ENCODE measurements around the gene C5.
A peak's percentile ranks its signal among the peaks of the same experiment; 100 is the strongest.
"Not testable (repeated sequence)": the region's sequence is repeated elsewhere in the genome, so short reads cannot be mapped to it uniquely, and the experiment has no call there.

C5 gene

DNA sequence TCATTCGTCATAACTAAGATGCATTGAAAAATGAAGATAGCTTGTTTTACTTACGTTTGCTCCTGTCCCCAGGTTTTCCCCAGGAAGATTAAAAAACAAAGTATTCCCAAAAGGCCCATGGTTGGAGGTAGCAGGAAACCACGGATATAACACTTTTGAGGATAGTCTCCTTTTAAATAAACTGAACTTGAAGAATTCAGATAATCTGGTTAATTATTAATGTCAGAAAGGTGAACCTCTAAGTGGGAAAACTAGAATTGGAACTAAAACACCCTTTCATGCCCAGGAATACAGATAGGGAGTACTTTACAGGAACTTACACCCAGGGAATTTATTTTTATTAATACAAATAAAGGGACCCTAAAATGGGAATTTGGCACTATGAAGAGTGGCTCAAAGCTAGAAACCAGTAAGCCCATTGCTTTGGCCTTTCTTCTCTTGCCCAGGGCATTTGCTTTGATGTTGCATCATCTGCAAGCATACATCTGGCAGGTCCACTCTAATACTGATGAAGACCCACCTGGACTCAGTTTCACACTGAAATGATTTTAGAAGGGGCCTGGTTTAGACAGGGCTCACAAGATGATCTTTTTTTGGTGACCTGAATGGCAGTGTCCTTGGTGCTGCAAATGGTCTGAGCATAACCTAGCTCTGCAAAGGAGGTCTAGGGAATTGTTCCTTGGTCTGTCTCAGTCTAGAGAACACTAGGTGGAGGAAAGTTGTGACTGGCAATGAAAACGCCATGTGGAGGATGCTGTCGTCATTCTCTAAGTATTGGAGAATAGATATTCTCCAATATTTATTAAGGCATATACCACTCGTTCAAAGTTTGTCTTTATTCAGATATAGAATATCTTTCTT lies at the start of gene C5:
Gene C5 (minus strand): TSS at position 148 of the 861 bp plus-strand sequence. CDS start 29 bp downstream, at position 119.
- H3K4me3 ChIP-seq (ENCODE audit: low read depth, low read length), result no peak within 1 kb of the TSS

DNA sequence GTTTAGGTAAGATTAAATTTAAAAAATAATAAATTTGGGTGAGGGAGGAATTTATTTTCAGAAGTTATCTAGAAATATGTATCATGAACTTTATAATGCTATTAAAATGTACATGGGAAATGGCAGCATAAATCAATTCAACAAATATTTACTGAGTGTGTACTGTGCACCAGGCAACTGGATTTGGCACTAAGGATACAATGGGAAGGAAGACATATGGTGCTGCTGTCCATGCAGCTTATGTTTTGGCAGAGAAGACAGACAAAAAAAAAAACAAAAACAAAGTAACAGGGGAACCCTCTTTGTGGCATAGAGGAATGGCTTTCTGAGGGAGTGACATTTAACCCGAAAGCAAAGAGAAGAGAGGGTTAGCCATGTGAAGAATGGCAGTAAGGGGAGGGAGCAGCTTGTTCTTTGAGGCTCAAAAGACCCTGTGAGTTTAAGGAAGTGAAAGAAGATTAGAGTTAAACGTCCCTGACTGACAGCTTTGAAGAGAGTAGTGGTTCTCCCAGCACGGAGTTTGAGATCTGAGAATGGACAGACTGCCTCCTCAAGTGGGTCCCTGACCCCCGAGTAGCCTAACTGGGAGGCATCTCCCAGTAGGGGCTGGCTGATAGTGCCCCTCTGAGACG lies 48.6 kb upstream of the C5 start:
- no peak overlapping the region for H3K4me3 ChIP-seq (ENCODE audit: low read depth, low read length)

DNA sequence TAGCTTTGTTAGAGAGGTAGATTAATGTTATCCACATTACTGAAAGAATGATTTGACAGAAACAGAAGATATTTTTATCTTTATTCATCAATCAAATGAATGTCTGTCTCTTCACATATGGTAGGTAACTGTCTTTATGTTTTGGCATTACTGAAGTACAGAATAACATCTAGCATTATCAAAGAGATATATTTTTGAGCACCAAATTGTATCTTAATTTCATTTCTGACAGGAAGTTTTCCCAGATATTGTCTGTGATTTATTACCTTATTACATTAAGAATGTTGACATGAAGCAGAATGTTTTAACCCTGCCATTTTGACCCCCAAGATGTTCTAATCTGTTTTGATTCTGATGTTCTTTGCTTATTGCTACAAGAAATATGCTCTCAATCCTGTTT lies 45.0 kb upstream of the C5 start:
- no peak overlapping the region for H3K4me3 ChIP-seq (ENCODE audit: low read depth, low read length)

DNA sequence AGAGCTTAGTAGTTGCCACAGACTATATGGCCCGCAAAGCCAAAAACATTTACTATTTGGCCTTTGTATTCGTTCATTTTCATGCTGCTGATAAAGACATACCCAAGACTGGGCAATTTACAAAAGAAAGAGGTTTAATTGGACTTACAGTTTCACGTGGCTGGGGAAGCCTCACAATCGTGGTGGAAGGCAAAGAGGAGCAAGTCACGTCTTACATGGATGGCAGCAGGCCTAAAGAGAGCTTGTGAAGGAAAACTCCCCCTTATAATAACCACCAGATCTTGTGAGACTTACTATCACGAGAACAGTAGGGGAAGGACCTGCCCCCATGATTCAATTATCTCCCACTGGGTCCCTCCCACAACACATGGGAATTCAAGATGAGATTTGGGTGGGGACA lies 40.7 kb upstream of the C5 start:
- H3K4me3 ChIP-seq (ENCODE audit: low read depth, low read length), result not testable (repeated sequence)

DNA sequence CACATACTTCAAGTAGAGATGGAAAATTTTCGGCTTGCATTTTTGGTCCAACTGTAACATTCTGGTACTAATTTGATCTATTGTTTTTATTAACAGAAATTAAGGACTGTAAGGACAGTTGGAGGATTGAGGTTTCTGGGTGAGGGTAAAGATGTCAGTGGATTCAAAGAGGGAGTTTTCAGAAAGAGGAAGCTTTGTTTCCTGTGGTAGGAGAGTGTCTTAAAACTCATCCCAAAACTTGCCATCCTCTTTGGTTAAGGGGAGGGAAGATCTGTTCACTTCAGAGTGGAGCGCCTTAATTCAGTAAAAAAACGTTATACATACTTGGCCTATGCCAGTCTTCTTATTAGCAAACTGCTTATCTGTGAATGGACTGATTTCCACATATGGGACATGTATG lies 38.5 kb upstream of the C5 start:
- H3K4me3 ChIP-seq (ENCODE audit: low read depth, low read length), result no peak overlapping the region

DNA sequence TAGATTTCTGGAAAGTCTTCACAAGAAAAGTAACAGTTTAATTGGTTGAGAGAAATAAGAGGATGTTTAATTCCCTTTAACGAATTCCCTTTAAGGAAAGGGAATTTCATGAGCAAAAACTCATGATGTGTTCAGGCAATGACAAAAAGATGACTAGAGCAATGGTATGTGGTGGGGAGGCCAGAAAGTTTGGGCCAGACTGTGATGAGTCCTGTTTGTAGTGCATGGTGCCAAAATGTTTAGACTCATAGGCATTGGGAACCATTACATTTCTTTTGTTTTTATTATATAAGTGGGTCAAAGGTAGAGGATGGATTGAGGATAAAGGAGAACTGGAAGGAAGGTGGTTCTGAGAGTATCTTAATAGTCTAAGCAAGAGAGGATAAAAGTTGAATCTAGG lies 35.6 kb upstream of the C5 start:
- no peak overlapping the region for H3K4me3 ChIP-seq (ENCODE audit: low read depth, low read length)

DNA sequence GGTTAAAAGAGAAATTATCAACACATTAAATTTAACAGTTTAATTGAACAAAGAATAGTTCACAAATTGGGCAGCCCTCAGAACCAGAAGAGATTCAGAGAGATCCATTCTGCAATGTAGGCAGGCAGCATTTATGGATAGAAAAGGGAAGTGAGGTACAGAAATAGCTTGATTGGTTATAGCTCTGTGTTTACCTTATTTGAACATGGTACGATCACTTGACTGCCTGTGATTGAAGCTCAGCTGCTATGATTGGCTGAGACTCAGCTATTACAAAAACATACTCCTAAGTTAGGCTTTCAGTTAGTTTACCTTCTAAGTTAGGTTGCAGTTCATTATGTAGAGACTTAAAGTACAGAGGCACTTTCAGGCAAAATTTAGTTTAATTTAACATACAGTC lies 32.0 kb upstream of the C5 start:
- H3K4me3 ChIP-seq (ENCODE audit: low read depth, low read length), result no peak overlapping the region

DNA sequence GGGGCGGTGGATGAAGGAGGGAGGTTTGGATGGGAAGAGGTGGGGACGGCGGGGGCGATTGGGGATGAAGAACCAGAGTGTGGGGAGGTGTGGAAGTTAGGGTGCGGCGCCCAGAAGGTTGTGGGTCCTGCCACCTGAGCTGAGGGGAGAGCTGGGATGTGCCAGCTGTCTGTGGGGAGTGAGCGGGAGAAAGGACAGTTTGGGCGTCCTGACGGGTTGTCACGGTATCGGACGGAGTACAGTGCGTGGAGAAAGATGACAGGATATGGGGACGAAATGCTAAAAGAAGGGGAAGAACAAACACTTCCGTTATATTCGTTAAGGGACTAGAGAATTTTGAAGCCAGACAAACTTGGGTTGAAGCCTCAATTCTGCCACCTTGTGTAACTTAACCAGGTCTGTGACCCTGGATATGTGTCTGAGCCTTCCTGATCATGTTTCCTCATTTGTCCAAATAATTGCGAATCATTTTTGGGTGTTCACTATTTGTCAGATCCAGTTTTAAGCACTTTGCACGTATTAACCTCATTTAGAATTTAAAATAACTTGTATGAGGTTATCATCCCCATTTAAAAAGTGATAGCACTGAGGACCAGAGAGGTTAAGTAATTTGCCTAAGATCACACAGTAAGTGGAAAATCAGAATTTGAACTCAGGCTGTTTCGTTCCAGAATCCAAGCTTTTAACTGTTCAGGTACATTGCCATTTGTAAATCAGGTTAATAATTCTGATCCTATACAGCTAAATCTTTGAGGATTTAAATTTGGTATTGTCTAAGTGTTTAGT lies 25.4 kb upstream of the C5 start:
- H3K4me3 ChIP-seq (ENCODE audit: low read depth, low read length), result peak overlapping the region; percentile 72

DNA sequence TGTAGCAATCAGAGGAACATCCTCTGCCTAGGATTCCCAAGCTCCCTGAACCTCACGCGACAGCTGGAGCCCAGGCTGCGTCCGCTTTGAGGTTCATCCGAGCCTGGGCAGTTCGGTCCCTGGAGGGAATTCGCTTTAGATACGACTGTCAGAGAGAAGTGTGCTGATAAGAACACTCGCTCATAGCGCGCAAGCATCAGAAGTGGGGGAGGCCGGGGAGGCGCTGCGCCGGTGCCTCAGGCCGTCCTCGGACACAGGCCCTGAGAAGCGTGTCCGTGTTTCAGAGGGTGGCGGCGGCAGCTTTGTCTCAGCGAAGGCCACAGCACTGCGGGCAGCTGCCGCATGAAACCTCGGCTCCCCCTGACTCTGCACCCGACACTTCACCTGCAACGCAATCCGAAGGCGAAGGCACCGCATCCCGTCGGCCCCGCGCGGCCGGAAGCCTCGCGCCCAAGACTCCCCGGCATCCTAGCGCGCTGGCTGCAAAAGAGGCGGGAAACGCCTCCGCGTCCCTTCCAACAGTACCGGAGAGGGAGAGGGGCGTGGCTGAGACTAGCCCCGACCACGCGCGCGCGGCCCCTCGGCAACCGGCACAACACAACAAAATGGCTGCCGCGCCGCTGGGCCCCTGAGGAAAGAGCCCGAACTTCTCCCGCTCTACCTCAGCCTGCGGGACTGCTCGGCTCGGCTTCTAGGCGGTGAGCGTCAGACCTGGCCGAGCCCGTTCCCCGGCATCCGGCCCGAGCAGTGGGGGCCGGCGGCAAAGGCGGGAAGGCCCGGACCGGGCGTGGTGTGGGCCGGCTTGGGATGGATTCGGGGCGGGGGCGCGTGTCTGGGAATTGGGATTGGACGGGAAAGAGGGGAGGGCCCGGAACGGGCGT lies 24.5 kb upstream of the C5 start, which contains the start of gene CNTRL:
Gene CNTRL (plus strand): TSS at position 586 of the 881 bp plus-strand sequence. CDS start 13,372 bp downstream, outside the sequence.
- H3K4me3 ChIP-seq (ENCODE audit: low read depth, low read length), result peak within 1 kb of the TSS; percentile 72

DNA sequence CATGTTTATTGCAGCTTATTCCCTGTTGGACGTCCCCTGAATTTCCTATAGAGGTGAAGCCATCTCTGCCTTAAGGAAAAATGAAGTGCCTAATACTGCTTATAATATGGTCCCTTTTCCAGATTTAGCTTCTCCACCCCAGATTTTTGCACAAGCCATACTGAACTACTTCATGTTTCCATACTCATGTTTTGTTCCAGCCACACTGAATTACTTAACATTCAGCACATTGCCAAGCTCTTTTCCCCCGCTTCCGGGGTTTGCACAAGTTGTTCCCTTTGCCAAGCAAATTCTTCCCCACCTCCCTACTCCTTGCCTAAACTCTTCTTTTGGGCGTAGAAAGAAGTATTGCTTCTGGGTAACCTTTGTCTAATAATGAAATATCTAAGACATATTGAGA lies 23.0 kb upstream of the C5 start:
- H3K4me3 ChIP-seq (ENCODE audit: low read depth, low read length), result no peak overlapping the region

DNA sequence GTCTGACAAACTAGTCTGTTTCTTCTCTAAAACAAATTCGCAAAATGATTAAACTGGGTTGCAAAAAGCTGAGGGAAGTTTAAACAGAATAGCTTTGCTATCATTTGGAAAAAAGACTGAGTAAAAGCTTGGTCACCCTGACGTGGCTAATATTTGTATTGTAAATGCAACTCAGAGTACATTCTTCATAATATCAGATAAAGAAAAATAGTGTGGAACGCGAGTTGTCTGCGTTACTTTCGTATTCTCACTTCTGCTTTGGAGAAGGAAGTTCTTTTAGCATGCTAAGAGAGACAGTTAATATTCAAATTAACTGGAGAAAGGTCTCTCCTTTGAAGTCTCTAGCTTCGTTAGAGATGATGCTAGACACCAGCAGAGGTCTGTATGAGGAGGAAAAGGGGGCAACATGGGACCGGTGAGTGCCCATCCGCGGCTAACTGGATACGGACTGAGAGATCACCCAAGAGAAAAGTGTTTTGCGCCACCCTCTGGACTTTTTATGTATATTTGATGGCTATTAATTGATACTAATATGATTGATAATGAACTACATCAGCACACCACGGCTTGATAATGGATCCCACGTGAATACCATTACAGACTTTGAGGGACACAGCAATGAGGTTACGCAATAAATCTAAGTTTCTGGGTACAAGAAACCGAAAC lies 21.8 kb upstream of the C5 start:
- no peak overlapping the region for H3K4me3 ChIP-seq (ENCODE audit: low read depth, low read length)

DNA sequence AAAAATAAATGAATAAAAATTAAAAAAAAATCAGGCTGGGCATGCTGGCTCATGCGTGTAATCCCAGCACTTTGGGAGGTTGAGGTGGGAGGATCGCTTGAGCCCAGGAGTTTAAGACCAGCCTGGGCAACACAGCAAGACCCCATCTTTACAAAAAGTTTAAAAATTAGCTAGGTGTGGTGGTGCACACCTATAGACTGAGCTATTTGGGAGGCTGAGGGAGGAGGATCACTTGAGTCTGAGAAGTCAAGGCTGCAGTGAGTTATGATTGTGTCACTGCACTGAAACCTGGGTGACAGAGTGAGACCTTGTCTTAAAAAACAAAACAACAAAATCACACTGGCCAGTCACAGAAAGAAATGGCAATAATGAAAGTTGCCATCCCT lies 21.3 kb upstream of the C5 start:
- no peak overlapping the region for H3K4me3 ChIP-seq (ENCODE audit: low read depth, low read length)

DNA sequence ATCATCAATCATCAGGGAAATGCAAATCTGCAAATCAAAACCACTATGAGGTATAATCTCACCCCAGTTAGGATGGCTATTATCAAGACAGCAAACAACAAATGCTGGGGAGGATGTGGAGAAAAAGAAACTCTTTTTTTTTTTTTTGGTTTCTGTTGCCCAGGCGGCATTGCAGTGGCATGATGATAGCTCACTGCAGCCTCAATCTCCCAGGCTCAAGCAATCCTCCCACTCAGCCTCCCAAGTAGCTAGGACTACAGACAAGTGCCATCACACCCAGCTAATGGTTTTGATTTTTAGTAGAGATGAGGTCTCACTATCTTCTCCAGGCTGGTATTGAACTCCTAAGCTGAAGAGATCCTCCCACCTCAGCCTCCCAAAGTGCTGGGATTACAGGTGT lies 19.3 kb upstream of the C5 start:
- no peak overlapping the region for H3K4me3 ChIP-seq (ENCODE audit: low read depth, low read length)

DNA sequence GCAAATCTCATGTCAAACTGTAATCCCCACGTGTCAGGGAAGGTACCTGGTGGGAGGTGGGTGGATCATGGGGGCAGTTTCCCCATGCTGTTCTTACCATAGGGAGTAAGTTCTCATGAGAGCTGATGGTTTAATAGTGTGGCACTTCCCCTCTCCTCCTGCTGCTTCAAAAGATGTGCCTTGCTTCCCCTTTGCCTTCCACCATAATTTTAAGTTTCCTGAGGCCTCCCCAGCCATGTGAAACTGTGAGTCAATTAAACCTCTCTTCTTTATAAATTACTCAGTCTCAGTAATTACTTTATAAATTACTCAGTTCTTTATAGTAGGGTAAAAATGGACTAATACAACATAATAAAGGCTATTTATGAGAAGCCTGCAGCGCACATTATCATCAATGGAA lies 17.6 kb upstream of the C5 start:
- no peak overlapping the region for H3K4me3 ChIP-seq (ENCODE audit: low read depth, low read length)

DNA sequence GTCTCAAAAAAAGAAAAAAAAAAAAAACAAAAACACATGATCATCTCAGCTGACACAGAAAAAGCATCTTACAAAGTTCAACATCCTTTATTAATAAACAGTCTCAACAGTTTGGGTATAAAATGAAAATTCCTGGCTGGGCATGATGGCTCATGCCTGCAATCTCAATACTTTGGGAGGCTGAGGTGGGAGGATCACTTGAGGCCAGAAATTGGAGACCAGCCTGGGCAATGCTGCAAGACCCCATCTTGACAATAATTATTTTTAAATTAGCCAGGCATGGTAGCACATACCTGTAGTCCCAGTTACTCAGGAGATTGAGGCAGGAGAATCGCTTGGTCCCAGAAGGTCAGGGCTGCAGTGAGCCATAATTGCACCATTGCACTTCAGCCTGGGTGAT lies 16.8 kb upstream of the C5 start:
- H3K4me3 ChIP-seq (ENCODE audit: low read depth, low read length), result no peak overlapping the region

DNA sequence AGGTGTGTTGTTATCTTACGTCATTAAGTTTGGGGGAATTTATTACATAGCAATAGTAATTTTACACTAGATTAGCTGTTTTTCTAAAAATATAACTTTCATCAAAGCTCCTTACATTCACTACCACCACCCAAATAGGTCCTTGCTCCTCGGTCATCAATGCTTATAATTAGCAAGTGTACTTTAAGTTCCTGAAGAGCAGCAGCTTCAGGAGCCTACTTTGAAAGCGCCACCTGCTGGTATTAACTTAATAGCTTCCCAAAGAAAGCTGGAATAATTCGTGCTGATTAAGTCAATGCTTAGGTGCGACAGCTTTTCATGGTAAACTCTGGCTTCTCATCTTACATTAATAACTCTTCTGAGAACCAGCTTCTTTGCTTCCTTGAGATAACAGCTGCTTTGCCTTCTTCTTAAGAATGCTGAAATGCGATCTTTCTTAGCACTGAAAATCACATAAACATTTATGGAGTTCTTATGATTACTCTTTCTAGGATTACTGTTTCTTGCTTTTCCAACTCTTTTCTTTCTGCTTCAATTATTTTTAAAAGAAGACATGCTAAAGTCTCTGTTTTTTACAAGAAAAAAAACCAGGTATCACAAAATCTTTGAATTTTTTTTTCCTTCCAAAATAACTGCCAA lies 10.0 kb upstream of the C5 start:
- no peak overlapping the region for H3K4me3 ChIP-seq (ENCODE audit: low read depth, low read length)

DNA sequence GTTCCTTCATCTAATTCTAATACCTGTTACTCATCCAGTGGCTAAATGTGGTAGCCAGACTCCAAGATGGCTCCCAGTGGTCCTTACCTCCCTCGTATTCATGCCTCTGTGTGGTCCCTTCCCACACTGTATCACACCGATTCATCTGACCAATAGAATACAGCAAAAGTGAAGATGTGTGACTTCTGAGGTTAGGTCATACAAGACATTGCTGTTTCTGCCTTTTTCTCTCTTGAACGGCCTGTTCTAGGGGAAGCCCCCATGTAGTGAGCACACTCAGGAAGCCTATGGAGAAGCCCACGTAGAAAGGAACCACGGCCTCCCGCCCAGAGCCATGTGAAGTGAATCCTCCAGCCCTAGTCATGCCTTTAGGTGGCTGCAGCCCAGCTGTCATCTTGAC lies 9.4 kb upstream of the C5 start:
- no peak overlapping the region for H3K4me3 ChIP-seq (ENCODE audit: low read depth, low read length)

DNA sequence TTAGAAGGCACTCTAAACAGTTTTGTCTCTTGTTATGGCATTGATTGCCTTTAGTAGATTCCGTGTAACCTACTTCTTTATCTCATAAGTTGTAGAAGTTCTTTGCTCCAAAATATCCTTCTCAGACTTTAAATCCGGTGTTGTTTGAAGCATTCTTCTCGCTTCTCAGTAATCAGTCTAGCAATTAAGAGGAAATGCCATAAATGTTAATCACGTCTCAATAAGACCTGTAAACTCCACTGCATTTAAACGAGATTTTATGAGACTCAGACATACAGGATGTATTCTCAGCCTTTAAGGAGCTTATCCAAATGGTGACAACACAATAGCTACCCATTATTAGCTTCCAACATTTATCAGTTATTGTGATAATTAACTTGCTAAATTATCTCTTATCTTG lies 7.7 kb upstream of the C5 start:
- H3K4me3 ChIP-seq (ENCODE audit: low read depth, low read length), result no peak overlapping the region

DNA sequence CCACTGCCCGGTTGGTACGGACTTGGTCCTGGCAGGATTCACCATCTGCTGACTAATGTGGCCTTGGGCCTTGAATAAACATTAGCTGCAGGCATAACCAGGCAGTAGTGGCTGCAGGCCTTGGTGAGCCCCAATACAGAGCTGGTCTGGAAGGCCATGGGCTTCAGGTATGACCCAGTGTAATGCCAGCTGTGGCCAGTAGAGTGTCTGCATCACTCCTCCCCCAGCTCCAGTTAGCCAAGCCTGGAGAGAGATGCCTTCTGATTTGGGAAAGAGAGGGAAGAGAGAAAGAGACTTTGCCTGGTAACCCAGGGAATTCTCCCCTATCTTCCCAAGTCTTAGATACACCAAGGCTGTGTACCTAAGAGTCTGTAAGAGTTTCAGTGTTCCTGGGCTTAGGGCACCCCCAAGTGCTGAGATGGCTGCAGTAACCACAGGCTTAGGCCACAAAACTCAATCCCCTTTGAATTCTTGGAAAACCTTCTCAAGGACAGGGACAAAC lies 5.6 kb upstream of the C5 start:
- no peak overlapping the region for H3K4me3 ChIP-seq (ENCODE audit: low read depth, low read length)

DNA sequence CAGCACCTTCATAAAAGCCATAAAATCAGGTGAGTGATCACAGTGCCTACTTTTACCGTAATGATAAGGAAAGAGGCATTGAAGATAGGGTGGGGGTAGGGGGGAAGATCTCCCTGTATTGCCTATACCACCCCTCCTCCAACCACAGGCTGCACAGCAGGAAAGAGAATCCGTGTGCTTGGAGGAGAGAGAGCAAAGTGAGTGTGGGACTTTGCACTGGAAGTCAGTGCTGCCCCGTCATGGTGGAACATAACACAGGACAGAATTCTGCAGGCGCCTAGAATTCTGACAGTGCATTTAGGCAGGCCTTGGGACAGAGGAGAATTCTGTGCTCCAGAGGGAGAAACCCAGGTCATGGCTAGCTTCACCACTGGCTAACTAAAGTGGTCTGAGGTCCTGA lies 3.5 kb upstream of the C5 start:
- no peak overlapping the region for H3K4me3 ChIP-seq (ENCODE audit: low read depth, low read length)
